Inferior parietal cortex (tissue), 1 donor: ENCODE results near the gene CGB8.
"Not testable (repeated sequence)": the region's sequence is repeated elsewhere in the genome, so short reads cannot be mapped to it uniquely, and the experiment has no call there.

Source experiments
- DNase-seq: peaks from one replicate; pipeline ENCODE4 v3.0.0-alpha.2; 2016; ENCODE audit errors: extremely low spot score

Gene CGB8

DNA sequence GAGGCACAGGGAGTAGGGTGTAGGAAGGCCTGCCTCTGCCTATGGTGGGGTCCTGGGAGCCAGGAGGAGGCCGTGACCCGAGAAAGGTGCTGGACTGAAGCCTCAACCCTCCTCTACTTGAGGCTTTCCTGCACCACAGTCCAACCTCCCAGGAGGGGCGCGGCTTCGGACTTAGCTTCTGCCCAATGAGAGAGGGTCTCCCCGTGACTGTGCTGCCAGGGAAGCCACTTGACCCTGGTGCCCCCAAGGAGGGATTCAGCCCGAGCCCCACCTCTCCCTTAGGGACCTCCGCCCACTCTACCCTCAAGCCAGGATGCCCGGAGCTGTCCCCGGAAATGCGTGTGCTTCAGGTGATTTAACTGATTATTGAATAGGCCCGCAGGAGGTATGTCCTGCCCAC lies at the start of gene CGB8:
CGB8 (minus strand) TSS at position 101 of the 400 bp plus-strand sequence. CDS start 372 bp downstream, outside the sequence.
- not testable (repeated sequence) for DNase-seq

DNA sequence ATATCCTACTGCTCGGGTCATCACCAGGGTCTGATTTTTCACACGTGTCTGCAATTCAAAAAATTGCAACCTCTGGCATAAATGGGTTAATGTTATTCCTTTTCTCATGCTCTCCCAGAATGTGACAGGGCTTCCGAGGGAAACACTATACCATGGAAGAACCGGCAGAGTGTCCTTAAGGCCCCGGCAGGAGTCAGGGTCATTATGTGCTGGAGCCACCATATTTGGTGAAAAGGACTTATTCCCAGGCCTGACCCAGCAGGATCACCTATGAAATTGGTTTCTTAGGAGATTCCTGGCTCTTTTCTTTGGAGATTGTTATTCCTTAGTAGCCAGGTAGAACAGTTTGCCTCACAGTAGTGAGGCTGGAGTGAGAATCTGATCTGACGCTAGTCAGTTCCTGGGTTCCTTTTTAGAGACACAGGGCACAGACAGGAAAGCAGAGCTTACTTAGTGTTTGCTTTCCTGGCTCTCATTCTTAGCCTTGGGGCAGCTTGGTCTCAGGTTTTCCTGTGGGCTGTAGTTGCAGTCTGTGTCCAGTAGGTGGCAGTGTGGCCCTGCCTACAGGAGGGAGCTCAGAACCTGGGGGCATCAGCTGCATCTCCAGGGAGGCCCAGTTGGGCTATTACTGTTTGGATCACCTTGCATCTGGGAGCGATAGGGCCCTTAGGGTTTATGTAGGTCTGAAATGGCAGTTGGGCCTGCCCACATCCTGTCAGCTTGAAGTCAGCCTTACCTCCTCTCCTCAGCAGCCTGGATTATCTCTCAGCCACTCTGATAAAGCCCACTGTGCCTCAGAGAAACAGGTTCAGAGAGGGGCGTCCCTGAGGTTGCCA lies 48.8 kb upstream of the CGB8 start:
- peak; percentile 91 for DNase-seq

DNA sequence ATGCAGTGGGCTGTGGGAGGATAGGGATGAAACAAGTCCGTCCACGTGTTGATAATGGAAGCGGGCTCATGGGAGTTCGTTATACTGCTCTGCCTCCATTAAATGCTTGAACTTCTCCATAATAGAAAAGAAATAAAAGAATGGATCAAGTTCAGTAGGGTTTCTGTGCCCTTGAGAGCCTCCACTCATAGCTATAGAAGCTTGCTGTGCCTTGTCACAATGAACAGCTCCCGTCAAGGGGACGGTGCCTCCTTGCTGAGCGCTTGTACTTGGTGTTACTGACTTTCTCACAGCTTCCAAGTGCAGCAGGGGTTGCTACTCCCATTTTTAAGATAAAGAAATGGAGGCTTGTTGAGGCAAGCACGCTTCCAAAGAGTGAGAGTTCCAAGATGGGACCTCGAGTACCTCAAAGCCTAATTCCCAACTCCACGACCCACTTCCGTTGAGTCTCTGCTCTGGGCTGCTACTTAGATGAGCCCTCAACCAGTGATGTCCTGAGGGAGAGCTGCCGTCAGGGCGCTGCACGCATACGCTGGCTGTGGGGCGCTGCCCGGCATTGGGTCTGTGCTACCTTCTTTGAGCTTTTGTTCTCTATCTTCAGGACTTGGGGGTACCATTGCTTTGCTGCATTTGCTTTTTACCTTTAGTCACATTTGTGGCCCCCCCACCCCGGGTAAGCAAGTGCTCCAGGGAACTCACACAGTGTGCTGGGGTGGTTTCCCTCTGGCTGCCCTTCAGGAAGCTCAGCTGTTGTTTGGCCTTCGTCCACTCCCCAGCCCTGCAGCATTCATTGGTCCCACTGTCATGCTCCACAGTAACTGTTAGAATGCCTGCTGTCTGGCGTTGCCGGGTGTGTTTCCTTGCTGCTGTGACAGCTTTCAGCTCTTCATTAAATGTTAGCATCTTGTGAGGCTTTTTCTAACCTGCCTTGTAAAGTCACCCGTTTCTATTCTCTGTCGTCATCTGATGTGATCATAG lies 45.9 kb upstream of the CGB8 start:
- DNase-seq = no peak

DNA sequence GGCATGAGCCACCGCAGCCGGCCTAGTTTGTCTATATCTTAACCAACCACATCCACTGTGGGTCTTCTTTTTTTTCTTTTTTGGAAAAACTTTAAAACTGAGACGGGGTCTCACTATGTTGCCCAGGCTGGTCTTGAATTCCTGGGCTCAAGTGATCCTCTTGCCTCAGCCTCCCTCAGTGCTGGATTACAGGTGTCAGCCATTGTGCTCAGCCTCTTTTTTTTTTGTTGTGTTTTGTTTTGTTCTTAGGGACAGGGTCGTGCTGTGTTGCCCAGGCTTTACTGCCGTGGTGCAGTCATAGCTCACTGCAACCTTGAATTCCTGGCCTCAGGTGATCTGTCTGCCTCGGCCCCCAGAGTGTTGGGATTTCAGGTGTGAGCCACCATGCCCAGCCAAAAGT lies 43.8 kb upstream of the CGB8 start:
- no peak for DNase-seq

DNA sequence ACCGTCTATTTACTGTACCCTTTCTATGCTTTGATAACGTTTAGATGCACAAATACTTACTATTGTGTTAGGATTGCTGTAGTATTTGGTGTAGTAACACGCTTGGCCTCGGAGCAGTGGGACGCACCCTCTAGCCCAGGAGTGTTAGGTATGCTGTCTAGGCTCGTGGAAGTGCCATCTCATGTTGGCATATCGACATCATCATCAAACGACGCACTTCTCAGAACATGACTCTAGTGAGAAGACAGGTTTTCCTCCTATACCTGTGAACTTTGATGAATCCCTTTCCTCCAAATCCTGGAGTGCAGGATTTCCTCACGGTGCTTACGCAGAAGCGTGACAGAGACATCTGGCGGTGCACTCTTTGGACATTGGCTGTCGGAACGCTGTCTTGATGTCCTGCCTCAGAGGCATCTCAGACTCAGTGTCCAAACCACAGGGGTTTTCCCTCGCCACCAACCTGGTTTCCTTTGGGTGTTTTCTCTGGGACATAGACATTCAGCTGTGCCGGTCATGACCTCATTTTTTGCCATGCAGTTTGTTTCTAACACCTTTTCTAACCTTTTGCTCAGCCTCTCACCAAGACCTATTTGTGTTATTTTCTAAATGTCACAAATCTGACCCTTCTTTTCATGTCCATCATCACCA lies 42.6 kb upstream of the CGB8 start:
- no peak for DNase-seq

DNA sequence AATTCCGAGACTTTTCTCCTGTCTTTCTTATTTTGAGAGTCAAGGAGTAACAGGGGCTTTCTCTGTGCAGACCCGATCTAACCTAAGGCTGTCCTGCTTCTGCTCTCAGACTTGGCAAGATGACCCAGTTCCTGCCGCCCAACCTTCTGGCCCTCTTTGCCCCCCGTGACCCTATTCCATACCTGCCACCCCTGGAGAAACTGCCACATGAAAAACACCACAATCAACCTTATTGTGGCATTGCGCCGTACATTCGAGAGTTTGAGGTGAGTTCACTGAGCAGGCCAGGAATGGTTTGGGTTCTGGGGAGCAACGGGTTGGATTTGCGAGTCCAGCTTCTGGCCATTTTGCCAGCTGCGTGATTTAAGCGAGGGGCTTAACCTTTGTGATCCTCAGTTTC lies 37.4 kb upstream of the CGB8 start:
- no peak for DNase-seq

DNA sequence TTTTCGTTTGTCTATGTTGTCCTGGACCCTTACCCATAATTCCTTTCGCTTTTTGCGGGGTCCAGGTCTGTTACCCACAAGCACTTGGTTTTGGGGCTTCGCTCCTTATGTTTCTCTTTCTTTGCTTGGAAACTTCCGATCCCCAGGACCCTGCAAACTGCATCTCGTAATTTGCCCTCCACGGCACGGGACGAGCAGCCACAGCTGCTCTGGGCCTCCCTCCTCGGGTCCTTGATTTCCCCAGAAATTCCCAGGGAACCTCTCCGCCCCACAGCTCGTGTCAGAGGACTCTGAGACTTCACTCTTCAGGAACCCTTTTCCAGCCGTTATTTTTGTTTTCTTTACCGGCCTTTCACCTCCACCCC lies 36.9 kb upstream of the CGB8 start:
- no peak for DNase-seq

DNA sequence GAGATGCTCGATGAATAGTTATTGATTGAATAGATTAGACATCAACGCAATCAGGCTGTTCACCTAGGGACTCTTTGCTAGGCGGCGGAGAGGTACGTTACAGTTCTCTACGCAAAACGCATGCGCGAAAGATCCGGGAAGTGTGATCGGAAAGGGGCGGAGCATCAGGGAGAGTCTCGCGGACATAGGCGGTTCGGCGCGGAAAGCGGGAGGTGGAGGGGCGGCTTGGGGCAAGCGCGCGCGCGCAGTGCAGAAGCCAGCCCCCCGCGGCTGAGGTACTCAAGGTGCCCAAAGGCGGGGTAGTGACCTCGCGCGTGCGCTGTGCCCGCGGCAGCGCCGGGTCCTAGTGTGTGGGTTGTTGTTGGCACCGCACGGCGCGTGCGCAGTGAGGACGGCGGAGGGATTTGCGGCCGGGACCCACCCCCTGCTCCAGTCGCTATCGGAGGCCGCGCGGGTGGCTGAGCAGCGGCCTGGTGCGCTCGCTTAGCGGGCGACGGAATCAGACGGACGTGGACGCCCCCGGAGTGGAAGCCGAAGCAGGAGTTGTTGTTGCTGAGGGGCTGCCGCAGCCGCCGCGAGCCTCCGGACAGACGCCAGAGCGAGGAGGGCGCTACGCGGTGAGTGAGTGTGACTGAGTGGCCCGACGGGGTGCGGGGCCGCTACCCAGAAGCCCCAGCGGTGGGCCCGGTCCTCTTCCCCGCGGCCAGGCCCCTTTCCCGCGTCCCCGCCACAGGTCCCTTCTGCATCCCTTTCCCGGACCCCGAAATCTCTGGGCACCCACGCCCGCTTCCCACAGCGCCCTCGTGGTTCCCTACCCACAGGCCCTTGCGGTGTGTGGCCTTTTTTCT lies 36.3 kb upstream of the CGB8 start, which contains the start of gene SNRNP70:
SNRNP70 (plus strand) TSS at position 432 of the 848 bp plus-strand sequence. CDS start 964 bp downstream, outside the sequence.
- DNase-seq = peak; percentile 100

DNA sequence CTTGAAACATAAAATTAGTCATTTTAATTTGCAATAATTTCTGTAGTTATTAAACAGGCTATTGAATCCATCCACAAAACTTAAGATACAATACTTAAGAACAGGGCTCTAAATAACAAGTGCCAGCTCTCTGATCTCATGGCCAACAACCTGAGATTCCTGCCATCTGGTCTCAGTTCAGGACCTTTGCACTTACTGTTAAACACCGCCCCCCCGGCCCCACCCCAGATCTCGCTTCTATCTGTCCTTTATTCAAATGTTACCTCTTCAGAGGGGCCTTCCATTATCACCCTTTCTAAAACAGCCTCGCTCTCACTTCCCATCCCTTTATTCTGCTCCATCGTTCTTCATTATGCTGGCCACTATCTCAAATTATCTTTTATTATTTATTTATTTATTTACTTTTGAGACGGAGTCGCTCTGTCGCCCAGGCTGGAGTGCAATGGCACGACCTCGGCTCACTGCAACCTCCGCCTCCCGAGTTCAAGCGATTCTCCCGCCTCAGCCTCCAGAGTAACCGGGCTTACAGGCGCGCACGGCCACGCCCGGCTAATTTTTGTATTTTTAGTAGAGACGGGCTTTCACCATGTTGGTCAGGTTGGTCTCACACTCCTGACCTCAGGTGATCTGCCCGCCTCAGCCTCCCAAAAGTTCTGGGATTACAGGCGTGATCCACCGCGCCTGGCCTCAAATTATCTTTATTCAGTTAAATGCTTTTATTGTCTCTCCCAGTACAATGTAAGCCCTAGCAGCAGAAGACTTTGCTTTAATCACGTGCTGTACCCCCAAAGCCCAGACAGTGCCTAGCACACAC lies 35.5 kb upstream of the CGB8 start:
- DNase-seq = no peak

DNA sequence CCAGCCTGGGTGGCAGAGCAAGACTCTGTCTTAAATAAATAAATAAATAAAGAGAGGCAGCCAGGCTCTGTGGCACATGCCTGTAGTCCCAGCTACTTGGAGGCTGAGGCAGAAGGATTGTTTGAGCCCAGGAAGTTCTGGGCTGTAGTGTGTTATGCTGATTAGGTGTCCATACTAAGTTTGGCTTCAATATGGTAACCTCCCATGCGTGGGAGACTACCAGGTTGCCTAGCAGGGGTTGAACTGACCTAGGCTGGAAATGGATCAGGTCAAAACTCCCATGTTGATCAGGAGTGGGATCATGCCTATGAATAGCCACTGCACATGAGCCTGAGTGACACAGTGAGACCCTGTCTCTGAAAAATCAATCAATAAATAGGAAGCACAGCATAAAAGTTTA lies 32.4 kb upstream of the CGB8 start:
- no peak for DNase-seq

DNA sequence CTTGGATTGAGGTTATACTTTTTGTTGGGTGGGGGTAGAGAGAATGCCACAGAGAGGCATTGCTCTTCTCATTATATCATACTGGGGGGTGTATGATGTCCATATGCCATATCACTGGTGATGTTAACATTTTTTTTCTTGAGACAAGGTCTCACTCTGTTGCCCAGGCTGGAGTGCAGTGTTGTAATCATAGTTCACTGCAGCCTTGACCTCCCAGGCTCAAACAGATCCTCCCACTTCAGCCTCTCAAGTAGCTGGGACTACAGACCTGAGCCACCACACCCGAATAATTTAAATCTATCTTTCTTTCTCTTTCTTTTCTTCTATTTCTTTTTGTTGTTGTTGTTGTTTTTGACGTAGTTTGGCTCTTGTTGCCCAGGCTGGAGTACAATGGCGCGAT lies 31.5 kb upstream of the CGB8 start:
- no peak for DNase-seq

DNA sequence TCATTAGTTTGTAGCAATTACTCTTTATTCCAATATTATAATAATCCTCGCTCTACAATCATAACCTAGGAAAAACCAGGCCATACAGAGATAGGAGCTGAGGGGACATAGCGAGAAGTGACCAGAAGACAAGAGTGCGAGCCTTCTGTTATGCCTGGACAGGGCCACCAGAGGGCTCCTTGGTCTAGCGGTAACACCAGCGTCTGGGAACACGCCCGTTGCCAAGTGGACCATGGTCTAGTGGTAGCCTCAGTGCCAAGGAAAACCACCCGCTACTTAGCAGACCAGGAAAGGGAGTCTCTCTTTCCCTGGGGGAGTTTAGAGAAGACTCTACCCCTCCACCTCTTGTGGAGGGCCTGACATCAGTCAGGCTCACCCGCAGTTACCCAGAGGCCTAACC lies 26.0 kb upstream of the CGB8 start:
- DNase-seq = peak; percentile 15

DNA sequence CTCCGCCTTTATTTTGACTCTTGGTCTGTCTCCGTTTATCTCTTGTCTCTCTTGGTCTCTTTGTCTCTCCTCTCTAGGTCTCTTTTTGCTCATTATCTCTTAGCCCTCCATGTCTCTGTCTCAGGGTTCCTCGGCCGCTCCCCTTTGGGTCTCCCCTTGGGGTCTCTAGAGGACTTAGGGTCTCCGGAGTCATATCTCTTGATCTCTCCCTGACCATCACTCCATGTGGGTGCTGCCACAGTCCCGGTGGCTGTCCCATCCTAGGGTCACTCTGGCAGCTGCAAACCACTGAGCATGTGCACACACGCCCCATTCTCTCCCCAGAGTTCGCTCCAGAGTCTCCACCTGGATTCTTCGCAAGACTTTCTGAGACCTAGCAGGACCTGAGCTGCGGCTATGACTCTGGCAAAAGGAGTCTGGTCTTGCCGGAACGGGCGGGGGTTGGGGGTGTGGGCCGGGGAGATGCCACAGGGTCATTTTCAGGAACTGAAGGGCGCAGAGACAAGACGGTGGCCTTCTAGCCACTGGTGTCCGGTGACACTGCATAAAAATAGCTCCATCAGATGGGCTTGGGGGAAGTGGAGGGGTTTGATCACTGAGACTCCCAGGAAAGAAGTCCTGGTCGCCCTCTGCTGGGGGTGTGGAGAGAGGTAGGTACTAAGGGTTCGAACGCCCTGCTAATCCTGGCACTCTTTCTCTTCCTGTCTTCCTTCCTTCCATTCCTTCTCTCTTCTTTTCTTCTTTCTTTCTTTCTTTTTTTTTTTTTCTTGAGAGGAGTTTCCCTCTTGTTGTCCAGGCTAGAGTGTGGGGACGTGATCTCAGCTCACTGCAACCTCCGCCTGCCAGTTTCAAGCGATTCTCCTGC lies 24.8 kb upstream of the CGB8 start:
- no peak for DNase-seq

DNA sequence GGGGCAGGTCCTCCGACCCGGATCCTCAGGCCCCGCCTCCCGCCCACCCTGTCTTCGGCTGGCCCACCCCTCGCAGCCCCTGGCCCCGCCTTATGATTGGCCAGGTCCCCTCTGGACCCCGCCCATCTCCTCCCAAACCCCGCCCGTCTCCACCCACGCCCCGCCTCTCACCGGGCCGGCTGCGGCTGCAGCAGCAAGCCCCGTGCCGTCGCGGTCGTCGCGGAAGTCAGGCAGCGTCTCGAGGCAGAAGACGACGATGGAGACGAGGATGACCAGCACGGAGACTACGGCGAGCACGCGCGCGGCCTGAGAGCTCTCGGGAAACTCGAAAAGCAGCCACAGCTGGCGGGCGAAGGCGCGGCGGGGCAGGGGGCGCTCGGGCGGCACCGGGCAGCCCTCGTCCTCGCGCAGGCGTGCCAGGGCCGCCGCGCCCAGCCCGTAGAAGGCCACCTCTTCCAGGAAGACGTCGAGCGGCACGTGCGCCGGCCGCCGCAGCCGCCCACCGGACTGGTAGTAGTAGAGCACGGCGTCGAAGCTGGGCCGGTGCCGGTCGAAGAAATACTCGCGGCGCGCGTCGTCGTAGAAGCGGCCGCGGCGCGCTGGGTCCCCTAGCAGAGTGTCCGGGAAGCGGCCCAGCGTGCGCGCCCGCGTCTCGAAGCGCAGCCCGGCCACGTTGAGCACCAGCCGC lies 23.1 kb upstream of the CGB8 start:
- no peak for DNase-seq

DNA sequence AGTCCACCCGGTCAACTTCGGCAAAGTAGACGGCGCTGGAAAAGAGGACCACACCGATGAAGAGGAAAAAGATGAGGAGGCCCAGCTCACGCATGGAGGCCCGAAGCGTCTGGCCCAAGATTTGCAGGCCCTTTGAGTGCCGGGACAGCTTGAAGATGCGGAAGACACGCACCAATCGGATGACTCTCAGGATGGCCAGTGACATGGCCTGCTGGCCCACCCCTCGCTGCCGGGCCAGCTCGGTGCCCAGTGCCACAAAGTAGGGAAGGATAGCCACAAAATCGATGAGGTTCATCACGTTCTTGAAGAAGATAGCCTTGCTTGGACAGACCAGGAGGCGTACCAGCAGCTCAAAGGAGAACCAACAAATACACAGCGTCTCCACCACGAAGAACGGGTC lies 21.5 kb upstream of the CGB8 start:
- no peak for DNase-seq

DNA sequence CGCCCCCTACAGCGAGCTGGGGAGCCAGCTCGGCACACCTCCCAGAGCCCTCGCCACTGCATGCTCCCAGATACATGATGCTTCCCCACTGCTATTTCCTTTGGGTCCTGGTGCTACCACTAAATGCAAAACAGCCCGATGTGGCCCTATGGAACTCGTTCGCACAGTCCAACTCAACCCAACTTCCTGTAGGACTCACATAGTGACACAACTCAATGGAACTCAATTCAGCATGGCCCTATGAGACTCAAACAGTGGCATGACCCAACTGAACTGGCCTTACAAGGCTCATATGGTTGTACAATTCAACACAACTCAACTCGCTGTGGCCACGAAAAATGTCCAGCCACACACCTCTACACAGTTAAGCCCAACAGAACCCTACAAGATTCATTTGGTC lies 20.1 kb upstream of the CGB8 start:
- DNase-seq = no peak

DNA sequence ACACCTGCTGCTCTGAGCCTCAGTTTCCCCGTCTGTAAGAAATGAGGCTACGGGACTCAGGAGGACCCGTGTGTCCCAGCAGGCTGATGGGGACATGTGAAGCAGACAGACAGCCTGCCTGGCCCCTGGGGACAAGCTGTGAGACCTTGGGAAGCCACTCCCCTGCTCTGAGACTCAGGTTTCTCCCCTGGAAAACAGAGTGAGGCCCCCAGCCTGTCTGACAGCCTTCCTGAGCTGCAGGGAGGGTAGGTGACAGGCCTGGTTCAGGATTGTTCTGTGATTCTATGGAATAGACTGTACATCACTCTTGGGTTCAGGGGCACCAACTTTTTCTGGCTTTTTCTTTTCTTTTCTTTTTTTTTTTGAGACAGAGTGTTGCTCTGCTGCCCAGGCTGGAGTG lies 18.6 kb upstream of the CGB8 start:
- DNase-seq = no peak

DNA sequence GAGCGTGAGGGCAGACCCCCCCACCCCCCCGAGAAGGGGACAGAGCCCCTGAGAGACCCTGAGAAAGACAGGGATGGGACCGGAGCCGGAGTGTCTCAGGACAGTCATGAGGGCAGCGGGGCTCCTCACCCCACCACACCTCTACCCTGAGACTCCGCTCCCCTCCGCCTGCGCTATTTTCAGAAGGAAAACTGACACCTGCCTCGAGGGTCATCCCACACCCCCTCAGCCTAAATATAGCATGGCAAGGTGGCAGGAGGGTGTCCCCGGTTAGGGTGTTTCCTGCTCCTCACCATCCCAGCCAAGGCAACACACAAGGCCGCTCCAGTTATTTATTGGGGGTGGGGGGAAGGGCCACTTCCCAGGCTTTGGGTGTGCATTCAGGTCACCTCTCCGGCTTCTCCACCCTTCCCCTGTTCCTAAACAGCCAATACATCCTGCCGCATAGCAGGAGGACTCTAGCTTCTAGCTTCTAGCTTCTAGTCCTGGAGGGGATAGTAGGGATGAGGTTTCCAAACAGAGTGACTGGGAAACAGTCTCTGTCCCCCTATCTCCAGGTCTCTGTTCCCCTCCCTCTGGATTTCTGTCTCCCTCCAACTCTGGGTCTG lies 17.1 kb upstream of the CGB8 start:
- no peak for DNase-seq
